IPS DF 19.7 (cell line): ENCODE measurements around the gene XPNPEP3.
"Not testable (repeated sequence)": the region's sequence is repeated elsewhere in the genome, so short reads cannot be mapped to it uniquely, and the experiment has no call there.

ENCODE experiments used
- DNase-seq: peaks from one replicate; pipeline ENCODE4 v3.0.0-alpha.2; 2013; ENCODE audit warnings: low read depth, low spot score

The XPNPEP3 gene

DNA sequence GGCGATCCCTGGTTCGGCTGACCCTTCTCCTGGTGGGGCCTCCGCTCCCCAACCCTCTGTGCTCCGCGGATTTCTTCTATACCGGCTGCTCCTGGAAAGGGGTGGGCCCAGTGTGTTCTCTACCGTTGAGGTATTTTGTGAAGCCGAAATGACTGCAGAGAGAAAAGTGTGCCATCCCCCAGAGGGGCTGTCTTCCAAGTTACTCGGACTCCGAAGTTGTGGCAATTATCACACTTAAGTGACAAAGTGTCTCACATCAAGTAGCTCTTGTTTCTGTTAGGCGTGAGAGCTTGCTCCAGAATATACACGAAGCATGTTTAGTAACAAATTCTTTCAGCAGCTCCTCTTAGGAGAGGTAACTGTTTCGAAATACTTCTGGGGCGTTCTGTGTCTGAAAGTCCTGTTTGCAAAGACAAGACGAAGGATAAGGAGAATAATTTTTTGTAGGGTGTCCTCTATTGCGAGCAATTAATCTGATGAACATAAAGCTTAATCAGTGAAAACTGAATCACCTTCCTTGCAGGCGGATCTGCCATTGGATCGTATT, 434 bp downstream of the XPNPEP3 start:
- DNase-seq, result no peak

DNA sequence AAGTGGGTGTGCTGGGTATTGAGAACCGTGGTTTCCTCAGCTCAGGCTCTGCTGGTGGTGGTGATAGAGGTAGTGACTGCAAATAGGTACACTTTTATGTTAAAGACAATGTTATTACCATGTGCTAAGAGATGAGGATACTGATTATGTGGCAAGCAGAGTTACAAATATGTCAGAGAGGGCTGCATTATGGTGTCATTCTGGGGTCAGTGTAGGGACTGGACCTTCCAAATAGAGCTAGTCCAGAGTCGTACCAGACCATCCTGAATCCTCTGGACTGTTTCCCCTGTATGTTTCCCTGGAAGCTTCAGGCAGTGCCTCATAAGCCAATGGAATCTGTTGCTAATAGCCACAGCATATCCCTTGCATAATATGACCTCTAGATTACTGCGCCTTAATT, 5.1 kb downstream of the XPNPEP3 start, which contains the start of gene DNAJB7:
DNAJB7 (minus strand) TSS at position 101 of the 400 bp plus-strand sequence. CDS start 119 bp downstream, outside the sequence.
- no peak for DNase-seq

DNA sequence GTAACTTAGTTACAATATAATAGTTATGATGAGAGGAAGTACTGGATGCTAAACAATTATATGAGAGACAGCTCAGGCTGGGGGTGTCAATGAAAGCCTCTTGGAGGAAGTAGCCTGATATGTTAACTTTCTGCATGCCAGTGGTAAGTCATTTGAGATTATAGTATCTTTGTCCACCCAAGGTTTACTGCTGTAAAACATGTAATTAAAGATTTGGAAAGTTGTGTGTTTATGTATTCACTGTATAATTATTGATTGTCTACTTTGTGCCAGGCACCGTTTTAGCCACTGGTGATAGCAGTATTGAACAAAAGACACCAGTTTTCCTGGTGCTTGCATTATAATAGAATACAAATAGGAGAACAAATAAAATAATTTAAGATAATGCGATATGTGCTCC, 5.6 kb downstream of the XPNPEP3 start:
- DNase-seq, result no peak

DNA sequence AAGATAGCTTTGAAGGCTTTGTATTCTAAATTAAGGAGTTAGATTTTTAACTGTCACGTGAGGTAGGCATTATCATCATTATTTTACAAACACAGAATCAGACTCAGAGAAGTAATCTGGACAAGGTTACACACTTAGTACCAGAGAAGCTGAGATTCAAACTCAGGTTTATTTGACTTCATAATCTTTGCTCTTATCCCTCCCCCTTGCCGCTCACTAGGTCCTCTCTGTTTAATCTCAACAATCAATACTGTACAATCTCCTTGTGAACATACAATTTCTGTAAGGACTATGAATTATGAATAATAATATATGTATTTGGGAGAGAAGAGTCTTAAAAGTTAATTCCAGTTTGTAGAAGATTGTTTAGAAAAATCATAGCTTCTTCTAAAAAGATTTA, 10.2 kb downstream of the XPNPEP3 start:
- no peak for DNase-seq

DNA sequence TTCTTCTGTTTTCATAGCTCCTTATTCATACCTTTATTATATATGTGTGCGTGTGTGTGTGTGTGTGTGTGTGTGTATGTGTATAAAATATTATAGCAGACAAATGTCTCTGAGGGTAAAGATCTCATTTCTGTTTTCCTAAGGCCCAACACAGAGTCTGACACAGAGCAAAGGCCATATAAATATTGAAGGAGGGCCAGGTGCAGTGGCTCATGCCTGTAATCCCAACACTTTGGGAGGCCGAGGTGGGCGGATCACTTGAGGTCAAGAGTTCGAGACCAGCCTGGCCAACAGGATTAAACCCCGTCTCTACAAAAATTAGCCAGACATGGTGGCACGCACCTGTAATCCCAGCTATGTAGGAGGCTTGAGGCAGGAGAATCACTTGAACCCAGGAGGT, 11.4 kb downstream of the XPNPEP3 start:
- DNase-seq, result not testable (repeated sequence)

DNA sequence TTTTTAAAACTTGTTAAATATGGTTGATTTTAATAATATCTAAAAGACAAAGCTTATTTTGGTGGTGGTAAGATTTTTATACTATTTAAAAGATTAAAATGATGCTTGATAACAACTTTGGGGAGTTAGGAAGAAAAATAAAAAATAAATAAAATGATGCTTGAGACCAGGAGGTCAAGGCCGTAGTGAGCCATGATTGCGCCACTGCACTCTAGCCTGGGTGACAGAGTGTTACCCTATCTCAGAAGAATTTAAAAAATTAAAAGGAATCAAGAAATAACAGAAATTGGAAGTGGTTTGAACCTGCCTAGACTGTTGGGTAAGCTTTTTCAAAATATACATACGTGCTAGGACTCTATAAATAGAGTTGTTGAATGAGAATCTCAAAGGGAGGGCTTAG, 17.1 kb downstream of the XPNPEP3 start:
- DNase-seq, result no peak

DNA sequence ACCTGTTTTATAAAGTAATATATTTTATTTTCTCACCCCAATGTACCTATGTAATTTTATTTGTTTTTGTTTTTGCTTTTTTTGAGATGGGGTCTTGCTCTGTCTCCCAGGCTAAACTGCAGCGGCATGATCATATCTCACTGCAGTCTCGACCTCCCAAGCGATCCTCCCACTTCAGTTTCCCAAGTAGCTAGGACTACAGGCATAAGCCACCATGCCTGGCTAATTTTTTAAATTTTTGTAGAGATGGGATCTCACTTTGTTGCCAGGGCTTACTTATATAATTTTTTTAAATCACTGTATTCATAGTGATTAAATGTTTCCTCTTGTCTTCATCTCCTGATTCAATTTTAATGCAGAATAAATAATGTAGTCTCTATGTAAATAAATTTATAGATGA, 18.2 kb downstream of the XPNPEP3 start:
- DNase-seq, result no peak

DNA sequence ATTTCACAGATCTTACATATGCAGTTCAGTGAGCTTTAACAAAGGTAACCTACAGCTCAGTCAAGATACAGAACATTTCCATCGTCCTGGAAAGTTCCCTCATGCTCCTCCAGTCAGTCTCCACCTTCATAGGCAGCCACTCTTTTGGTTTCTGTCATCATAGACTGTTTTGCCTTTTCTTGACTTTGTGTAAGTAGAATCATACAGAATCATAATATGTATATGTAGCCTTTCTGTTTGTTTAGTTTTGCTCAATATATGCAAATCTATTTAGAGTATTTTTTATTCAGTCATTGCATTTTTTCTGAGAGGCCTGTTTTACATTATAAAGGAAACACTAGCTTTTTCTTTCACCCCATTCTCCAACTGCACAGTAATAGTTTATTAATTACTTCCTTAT, 20.0 kb downstream of the XPNPEP3 start:
- DNase-seq, result no peak

DNA sequence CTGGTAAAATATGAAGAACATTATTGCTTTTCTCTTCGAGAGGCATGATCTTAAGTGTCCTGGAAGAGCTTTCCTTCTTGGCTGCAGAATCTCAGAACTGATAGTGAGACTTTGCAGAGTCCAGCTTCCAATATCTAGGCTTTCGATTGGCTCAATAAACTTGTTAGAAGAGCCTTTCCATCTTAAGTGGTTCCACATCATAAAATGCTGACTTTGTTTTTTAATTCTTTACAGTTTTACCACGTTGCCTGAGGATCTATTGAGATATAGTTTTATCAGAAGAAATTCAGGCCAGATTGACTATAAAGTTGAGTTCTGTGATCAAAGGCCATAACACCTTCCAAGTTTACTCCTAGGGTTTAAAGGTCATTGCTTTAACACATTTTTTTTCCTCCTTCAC, 20.5 kb downstream of the XPNPEP3 start:
- no peak for DNase-seq

DNA sequence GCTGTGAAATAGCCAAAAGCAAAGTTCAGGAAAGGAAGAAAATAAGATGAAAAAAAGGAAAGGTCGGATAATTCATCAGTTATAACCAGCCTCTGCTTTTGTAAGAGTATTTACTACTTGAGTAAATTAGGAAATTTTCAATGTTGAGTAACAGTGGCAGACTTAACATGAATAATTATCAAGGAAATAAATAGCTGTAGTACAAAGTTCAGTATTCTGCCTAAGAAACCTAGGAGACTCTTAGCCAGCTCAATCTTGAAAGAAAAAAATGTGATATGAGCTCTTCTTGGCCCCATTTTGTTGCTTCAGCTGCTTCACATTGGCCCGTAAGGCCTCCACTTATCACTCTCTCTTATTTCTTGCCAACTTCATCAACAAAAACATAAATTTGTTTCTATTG, 22.0 kb downstream of the XPNPEP3 start:
- no peak for DNase-seq

DNA sequence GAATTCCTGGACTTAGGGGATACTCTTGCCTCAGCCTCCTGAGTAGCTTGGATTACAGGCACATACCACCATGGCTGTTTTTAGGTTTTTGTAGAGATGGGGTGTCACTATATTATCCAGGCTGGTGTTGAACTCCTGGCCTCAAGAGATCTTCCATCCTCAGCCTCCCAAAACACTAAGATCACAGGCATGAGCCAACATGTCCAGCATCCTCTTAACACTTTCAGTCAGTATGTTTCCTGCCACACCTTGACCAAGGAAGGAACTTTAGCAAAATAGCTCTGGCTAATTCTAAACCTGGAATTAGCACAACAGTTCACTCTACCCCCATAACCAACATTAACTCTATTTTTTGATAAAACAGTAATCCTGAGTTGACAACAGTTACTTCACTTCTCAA, 32.2 kb downstream of the XPNPEP3 start:
- no peak for DNase-seq

DNA sequence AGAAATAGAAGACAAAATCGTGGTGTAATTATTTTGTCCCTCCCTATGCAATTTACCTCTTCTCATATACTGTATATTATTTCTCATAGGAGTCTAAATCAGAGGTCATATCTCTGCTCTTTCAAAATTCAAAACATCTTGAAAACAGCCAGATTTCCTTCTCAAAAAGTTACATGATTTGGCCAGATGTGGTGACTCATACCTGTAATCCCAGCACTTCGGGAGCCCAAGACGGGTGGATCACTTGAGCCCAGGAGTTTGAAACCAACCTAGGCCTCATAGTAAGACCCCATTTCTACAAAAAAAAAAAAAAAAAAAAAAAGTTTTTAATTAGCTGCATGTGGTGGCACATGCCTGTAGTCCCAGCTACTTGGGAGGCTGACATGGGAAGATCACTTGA, 33.9 kb downstream of the XPNPEP3 start:
- DNase-seq, result no peak

DNA sequence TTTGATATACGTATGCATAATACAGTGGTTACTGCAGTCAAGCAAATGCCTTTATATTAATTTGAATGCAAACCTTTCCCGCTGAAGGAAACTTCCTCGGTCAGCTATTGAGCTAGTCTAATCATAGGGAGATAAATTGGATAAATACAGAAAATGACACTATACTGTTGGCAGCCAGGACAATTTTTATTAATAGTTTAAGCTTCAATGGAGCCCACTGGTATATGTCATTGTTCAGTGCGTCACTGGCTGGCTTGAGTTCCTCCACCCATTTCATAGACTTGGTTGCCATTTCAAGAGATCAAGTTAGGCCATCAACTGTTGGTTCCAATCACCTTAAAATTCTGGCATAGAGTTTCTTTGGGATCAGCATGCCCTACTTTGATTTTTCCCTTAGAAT, 37.5 kb downstream of the XPNPEP3 start:
- no peak for DNase-seq

DNA sequence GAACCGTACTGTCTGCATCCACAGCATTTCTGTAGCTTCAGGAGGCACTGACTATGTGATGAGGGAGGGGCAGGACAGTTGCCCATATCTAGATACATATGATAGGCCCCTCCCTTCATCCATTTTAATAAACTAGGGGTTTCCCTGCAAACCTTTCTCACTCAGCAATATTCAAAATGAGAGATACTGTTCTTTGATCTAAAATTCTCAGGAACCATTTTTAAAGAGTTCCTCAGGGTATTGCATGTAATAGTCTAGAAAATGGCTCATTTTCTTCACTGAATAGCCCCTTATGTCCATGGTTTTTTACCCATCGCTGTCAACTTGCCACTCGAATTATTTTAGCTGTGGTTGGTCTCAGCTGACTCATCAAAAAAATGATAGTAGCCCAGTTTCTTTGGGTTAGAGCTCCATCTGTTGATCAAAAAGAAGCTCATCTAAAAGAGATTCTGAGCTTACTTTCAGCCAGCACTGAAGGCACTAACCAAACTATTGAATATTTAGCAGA, 42.0 kb downstream of the XPNPEP3 start:
- DNase-seq, result no peak

DNA sequence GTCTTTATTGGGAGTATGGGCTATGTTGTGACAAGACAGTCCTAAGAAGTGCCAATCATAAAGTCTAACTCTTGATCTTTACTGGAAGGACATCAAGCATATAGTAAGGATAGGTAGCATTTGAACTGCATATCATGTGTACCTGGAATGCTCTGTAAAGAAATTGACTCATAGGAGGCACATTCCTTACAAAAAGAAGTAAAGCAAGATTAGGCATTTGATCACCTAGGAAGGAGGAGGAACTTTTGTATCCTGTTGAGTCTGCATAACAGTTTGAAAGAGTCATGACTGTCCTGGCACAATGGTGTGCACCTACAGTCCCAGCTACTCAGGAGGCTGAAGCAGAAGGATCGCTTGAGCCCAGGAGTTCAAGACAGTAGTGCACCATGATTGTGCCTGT, 47.2 kb downstream of the XPNPEP3 start:
- no peak for DNase-seq

DNA sequence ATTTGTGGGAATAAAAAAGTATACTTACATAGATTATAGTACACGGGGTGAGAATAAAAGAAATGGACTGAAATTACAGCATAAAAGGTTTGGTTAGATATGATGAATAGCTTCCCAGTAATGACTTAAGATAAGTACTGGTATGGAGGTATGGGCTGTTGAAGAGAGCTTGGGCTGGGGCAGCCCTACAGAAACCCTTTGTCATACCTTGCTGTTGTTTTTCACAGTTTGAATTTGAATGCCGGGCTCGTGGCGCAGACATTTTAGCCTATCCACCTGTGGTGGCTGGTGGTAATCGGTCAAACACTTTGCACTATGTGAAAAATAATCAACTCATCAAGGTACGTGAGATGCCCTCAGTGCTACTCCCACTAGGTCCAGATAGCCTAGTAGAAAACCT, 51.9 kb downstream of the XPNPEP3 start:
- no peak for DNase-seq

DNA sequence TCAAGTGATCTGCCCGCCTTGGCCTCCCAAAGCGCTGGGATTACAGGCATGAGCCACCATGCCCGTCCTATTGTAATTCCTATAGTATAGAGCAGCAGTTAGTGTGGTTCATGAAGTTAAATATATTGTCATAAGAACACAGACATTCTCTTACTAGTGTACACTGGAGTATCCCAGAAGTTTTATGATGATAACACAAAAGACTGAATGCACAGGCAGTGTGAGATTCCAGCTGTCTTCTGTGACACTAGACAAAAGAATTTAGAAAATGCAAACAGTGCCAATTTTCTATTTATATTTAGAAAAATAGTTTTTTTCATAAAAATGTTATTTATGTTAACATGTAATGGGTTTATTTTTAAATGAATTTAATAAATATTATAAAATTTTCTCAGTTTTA, 54.8 kb downstream of the XPNPEP3 start:
- no peak for DNase-seq

DNA sequence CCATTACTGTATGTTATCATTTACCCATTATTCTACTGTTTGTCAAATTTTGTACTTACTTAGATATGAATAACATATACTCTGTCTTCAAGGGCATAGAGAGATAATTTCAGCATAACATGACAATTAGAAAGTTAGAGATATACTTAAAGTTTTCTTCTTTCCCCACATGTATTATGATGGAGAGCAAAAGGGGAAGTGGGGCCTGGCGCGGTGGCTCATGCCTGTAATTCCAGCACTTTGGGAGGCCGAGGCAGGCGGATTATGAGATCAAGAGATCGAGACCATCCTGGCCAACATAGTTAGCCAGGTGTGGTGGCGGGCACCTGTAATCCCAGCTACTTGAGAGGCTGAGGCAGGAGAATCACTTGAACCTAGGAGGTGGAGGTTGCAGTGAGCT, 56.0 kb downstream of the XPNPEP3 start:
- not testable (repeated sequence) for DNase-seq

DNA sequence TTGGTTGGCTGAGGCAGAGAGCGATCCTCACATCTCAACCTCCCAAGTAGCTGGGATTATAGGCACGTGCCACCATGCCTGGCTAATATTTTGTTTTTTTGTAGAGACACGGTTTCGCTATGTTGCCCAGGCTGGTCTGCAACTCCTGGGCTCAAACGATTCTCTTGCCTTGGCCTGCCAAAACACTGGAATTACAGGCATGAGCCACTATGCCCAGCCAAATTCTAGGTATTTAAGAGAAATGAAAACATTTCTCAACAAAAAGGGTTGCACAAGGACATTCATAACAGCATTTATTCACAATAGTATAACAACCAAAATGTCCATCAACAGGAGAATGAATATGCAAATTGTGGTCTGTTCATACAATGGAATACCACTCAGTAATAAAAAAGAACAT, 62.5 kb downstream of the XPNPEP3 start:
- DNase-seq, result no peak

DNA sequence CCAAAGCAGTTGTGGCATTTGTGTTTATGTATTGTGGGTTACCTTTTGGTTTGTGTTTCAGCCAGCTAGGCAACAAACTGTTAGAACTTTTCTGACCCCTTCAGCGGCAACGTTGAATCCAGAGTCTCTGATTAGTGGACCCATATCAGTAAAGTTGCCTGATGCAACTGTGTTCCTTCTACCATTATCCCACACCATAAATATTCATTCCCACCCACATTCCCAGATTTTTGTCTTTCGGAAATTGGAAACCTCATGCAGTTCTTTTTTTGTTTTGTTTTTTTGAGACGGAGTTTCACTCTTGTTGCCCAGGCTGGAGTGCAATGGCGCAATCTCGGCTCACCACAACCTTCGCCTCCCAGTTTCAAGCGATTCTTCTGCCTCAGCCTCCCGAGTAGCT, 63.6 kb downstream of the XPNPEP3 start:
- no peak for DNase-seq

DNA sequence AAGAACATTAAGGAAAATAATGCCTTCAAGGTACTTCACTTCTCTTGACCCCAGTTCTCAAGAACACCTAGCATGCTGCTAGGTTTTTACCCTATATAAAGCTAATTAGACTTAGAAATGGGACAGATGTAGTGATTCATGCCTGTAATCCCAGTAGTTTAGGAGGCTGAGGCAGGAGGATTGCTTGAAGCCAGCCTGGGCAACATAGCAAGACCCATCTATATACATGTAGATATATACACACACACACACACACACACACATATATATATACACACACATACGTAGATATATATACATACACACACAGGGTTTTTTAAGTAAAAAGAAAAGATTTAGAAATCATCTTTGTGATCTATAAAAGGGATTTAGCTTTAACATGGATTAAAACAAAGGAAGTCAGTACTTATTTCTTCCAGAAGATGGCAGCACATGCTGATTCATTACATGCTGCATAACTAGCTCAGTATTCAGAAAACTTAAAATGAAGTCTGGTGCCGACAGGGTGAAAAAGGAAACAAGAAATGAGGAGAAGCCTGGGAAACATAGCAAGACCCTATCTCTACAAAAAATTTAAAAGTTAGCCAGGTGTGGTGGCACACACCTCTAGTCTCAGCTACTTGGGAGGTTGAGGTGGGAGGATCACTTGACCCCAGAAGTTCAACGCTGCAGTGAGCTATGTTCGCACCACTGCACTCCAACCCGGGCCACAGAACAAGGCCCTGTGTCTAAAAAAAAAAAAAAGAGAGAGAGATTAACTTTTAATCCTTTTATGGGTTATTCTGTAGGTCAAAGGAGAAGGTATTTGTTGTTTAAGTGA, 65.7 kb downstream of the XPNPEP3 start:
- DNase-seq, result no peak

DNA sequence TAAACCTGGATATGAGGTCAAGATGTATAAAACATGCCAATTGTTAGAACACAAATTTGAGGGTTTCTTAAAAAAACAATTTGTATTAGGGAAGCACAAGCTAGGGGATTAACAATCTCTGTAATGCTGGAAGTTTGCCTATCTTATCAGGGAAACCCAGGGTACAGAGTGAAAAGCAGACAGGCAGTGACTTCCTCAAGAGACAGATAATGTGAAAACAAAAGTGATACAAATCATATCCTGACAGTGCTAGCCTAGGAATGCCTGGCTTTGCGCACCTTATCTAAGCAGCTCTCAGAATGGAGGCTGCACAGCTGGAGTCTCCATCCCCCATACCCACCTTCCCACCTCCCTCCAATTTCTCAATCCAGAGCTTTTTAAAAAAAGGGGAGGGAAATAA, 71.7 kb downstream of the XPNPEP3 start:
- DNase-seq, result no peak

DNA sequence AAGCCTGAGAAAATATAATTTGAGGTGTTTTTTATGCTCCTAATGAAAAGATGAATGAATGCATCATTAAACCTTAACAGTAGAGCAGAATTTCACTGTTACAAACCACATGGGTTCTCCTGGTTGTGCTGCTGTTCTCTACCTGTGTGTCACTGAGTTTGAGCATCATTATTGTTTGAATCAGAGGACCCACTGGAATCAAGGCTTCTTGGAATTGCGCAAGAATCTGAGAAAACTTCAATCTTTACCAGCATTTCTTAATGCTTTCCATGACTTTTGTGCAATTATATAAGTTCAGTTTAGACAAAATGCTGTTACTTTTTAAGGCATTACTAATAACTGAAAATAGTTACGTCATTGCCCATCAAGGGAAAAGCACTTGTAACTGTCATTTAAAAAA, 75.4 kb downstream of the XPNPEP3 start:
- DNase-seq, result no peak
